Nephron (organoid): ENCODE data around the gene ZSCAN30.
"Not testable (repeated sequence)": the region's sequence is repeated elsewhere in the genome, so short reads cannot be mapped to it uniquely, and the experiment has no call there.

Experiments
- H3K27ac Mint-ChIP-seq, 3 experiments: 2 replicates each; pipeline ENCODE4 v1.8.0; 2020; ENCODE audit warnings: mixed read lengths in 3 of 3, mild to moderate bottlenecking in 2 of 3, moderate library complexity in 1 of 3
- H3K27me3 Mint-ChIP-seq: 2 replicates; pipeline ENCODE4 v1.8.0; 2021; ENCODE audit warnings: low read depth, mild to moderate bottlenecking, moderate library complexity, mixed read lengths
- H3K36me3 Mint-ChIP-seq: 2 replicates; pipeline ENCODE4 v1.8.0; 2020; ENCODE audit warnings: low read depth, mixed read lengths
- H3K4me1 Mint-ChIP-seq: 2 replicates; pipeline ENCODE4 v1.8.0; 2020; ENCODE audit warnings: mixed read lengths
- H3K4me3 Mint-ChIP-seq, 3 experiments: 2 replicates each; pipeline ENCODE4 v1.8.0; 2020; ENCODE audit warnings: mild to moderate bottlenecking in 3 of 3, mixed read lengths in 3 of 3, moderate library complexity in 2 of 3
- H3K9me3 Mint-ChIP-seq: 2 replicates; pipeline ENCODE4 v1.8.0; 2020; ENCODE audit warnings: mixed read lengths
- CTCF ChIP-seq, 3 experiments: fragments of 200-600 bp; sonication (generic); IDR thresholded peaks; one replicate each; pipeline ENCODE4 v1.5.0; 2021; ENCODE audit warnings: antibody characterized with exemption in 3 of 3; ENCODE audit not compliant: unreplicated experiment in 3 of 3

ZSCAN30 gene

GRCh38 chr18:35227254-35227653 is 62.8 kb downstream of the ZSCAN30 start:
- no peak for TF ChIP-seq CTCF (IDR thresholded peaks at IDR 0.05; ENCODE audit: unreplicated experiment in 3 of 3)
- H3K27ac Mint-ChIP-seq, result no peak overlapping the region
- no peaks in the 10 kb centered on the region for H3K9me3 Mint-ChIP-seq
- H3K36me3 Mint-ChIP-seq, result no peaks in the 10 kb centered on the region
- no peaks in the 10 kb centered on the region for H3K4me1 Mint-ChIP-seq
- no peaks in the 10 kb centered on the region for H3K27me3 Mint-ChIP-seq
- H3K4me3 Mint-ChIP-seq, result no peak overlapping the region

DNA sequence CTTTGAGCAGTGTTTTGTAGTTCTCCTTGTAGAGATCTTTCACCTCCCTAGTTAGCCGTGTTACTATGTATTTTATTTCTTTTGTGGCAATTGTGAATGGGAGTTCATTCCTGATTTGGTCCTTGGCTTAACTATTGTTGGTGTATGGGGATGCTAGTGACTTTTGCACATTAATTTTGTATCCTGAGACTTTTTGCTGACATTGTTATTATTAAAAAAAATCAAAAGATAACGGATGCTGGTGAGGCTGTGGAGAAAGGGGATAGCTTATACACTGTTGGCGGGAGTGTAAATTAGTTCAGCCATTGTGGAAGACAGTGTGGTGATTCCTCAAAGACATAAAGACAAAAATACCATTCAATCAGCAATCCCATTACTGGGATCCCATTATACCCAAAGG is 66.2 kb downstream of the ZSCAN30 start:
- no peaks in the 10 kb centered on the region for H3K9me3 Mint-ChIP-seq
- H3K4me1 Mint-ChIP-seq, result no peaks in the 10 kb centered on the region
- no peak overlapping the region for H3K27ac Mint-ChIP-seq
- no peaks in the 10 kb centered on the region for H3K27me3 Mint-ChIP-seq
- no peak overlapping the region for H3K4me3 Mint-ChIP-seq
- TF ChIP-seq CTCF (IDR thresholded peaks at IDR 0.05; ENCODE audit: unreplicated experiment in 3 of 3), result no peak
- no peaks in the 10 kb centered on the region for H3K36me3 Mint-ChIP-seq

- H3K27ac Mint-ChIP-seq, result no peak overlapping the region
- no peak overlapping the region for H3K4me3 Mint-ChIP-seq
- H3K36me3 Mint-ChIP-seq, result no peaks in the 10 kb centered on the region
- no peaks in the 10 kb centered on the region for H3K9me3 Mint-ChIP-seq
- TF ChIP-seq CTCF (IDR thresholded peaks at IDR 0.05; ENCODE audit: unreplicated experiment in 3 of 3), result no peak
- H3K27me3 Mint-ChIP-seq, result no peaks in the 10 kb centered on the region
- H3K4me1 Mint-ChIP-seq, result no peaks in the 10 kb centered on the region
These were observed 69.6 kb downstream of the ZSCAN30 start for GRCh38 chr18:35220424-35220823.

GRCh38 chr18:35219331-35219730 is 70.7 kb downstream of the ZSCAN30 start:
- H3K36me3 Mint-ChIP-seq, H3K4me1 Mint-ChIP-seq, H3K9me3 Mint-ChIP-seq, H3K27me3 Mint-ChIP-seq, H3K27ac Mint-ChIP-seq, H3K4me3 Mint-ChIP-seq: not testable (repeated sequence)

DNA sequence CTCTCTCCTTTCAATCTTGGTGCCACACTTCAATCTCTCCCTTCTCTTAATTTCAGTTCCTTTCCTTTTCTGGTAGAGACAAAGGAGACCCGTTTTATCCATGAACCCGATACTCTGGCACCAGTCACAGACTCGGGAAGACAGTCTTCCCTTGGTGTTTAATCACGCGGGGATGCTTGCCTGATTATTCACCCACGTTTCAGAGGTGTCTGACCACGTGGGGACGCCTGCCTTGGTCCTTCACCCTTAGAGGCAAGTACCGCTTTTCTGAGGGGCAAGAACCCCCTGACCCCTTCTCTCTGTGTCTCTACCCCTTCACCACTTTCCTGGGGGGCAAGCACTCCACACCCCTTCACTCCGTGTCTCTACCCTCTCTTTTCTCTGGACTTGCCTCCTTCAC is 73.4 kb downstream of the ZSCAN30 start:
- H3K36me3 Mint-ChIP-seq, H3K4me3 Mint-ChIP-seq, H3K4me1 Mint-ChIP-seq, H3K9me3 Mint-ChIP-seq, H3K27me3 Mint-ChIP-seq, H3K27ac Mint-ChIP-seq: not testable (repeated sequence)

GRCh38 chr18:35215026-35215425 is 75.0 kb downstream of the ZSCAN30 start:
- no peak overlapping the region for H3K4me3 Mint-ChIP-seq
- H3K27ac Mint-ChIP-seq, result no peak overlapping the region
- no peaks in the 10 kb centered on the region for H3K27me3 Mint-ChIP-seq
- TF ChIP-seq CTCF (IDR thresholded peaks at IDR 0.05; ENCODE audit: unreplicated experiment in 3 of 3), result no peak
- no peaks in the 10 kb centered on the region for H3K36me3 Mint-ChIP-seq
- H3K4me1 Mint-ChIP-seq, result no peaks in the 10 kb centered on the region
- no peaks in the 10 kb centered on the region for H3K9me3 Mint-ChIP-seq

- Mint-ChIP-seq H3K36me3 (peaks cover 13% of the 10 kb centered on the region), H3K4me1 (peaks cover 20% of the 10 kb centered on the region), H3K9me3 (peaks cover 15% of the 10 kb centered on the region)
- H3K27me3 Mint-ChIP-seq, H3K4me3 Mint-ChIP-seq, H3K27ac Mint-ChIP-seq: not testable (repeated sequence)
These were observed 84.1 kb downstream of the ZSCAN30 start for GRCh38 chr18:35205746-35206458.
